ENCODE results near the gene COA1.

DNA sequence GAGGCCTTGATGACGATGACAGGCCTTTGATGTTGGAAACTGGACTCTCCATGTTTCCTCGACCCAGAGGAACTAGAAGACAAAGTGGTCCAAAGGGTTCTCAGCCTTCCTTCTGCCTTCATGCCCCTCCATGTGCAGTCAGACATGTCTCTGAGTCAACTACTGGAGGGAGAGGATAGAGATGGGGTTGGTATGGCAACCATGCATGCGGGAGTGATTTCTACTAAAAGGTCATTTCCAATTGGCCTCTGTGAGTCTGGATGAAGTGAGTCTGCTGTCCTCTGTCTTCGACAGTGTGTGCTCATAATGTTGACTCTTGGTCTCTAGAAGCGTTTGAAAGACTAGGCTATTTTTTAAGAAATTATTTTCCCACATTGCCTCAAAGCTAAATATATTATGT, 117.2 kb downstream of the COA1 start:
- no peak for TF ChIP-seq POLR2A (IDR thresholded peaks at IDR 0.05)
- TF ChIP-seq, protein P1, sequence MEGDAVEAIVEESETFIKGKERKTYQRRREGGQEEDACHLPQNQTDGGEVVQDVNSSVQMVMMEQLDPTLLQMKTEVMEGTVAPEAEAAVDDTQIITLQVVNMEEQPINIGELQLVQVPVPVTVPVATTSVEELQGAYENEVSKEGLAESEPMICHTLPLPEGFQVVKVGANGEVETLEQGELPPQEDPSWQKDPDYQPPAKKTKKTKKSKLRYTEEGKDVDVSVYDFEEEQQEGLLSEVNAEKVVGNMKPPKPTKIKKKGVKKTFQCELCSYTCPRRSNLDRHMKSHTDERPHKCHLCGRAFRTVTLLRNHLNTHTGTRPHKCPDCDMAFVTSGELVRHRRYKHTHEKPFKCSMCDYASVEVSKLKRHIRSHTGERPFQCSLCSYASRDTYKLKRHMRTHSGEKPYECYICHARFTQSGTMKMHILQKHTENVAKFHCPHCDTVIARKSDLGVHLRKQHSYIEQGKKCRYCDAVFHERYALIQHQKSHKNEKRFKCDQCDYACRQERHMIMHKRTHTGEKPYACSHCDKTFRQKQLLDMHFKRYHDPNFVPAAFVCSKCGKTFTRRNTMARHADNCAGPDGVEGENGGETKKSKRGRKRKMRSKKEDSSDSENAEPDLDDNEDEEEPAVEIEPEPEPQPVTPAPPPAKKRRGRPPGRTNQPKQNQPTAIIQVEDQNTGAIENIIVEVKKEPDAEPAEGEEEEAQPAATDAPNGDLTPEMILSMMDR (IDR thresholded peaks at IDR 0.05): no peak
